ENCODE measurements around the gene RAB3A. TPM values are rescaled to one million over a fixed set of nuclear protein-coding genes. Genes with fewer than 3 reads are reported as not detected.
"Not testable (repeated sequence)": the region's sequence is repeated elsewhere in the genome, so short reads cannot be mapped to it uniquely, and the experiment has no call there.

The RAB3A gene
- total RNA-seq, 1 donor from 2014 or later, result 5.6 TPM

GRCh38 chr19:18159810-18160209 lies 44.0 kb downstream of the RAB3A start:
- intact Hi-C loops (cut with DNase I), result no loop called here
- no peaks in the 10 kb centered on the region for H3K9me3 ChIP-seq
- H3K27ac ChIP-seq, result no peak overlapping the region
- no peak for DNase-seq (ENCODE audit: extremely low spot score in 2 of 2)
- H3K27me3 ChIP-seq, result no peaks in the 10 kb centered on the region
- TF ChIP-seq CTCF (IDR thresholded peaks at IDR 0.05) (no peak), POLR2AphosphoS5 (IDR thresholded peaks at IDR 0.05; ENCODE audit: insufficient read depth in 1 of 2, low read depth in 1 of 2) (no peak)
- H3K4me3 ChIP-seq, result no peak overlapping the region
- H3K36me3 ChIP-seq, result peaks cover 0 to 24% of the 10 kb centered on the region in 2 donors
- peaks cover 53% of the 10 kb centered on the region for H3K4me1 ChIP-seq

- peaks cover 0 to 22% of the 10 kb centered on the region in 2 donors for H3K36me3 ChIP-seq
- H3K27me3 ChIP-seq; DNase-seq (ENCODE audit: extremely low spot score in 2 of 2); H3K9me3 ChIP-seq; H3K4me3 ChIP-seq; intact Hi-C loops (cut with DNase I); H3K27ac ChIP-seq: not testable (repeated sequence)
- H3K4me1 ChIP-seq, result peaks cover 59% of the 10 kb centered on the region
These were observed 44.7 kb downstream of the RAB3A start for GRCh38 chr19:18159059-18159616.

GRCh38 chr19:18158467-18158866 lies 45.4 kb downstream of the RAB3A start:
- intact Hi-C loops (cut with DNase I), result no loop called here
- no peaks in the 10 kb centered on the region for H3K9me3 ChIP-seq
- peaks cover 0 to 17% of the 10 kb centered on the region in 2 donors for H3K36me3 ChIP-seq
- H3K27me3 ChIP-seq, result no peaks in the 10 kb centered on the region
- peaks cover 66% of the 10 kb centered on the region for H3K4me1 ChIP-seq
- no peak overlapping the region for H3K4me3 ChIP-seq
- DNase-seq (ENCODE audit: extremely low spot score in 2 of 2), result no peak
- no peak for TF ChIP-seq POLR2A (IDR thresholded peaks at IDR 0.05)
- H3K27ac ChIP-seq, result peak overlapping the region; percentile 76

GRCh38 chr19:18157465-18158063 lies 46.3 kb downstream of the RAB3A start:
- no peak for TF ChIP-seq POLR2A (IDR thresholded peaks at IDR 0.05)
- no peak for TF ChIP-seq CTCF (IDR thresholded peaks at IDR 0.05)
- TF ChIP-seq POLR2AphosphoS5 (IDR thresholded peaks at IDR 0.05; ENCODE audit: insufficient read depth in 1 of 2, low read depth in 1 of 2), result peak in 1 of 2 donors; percentile 21
- Histone ChIP-seq H3K27ac (peak overlapping the region; percentile 76), H3K4me1 (peaks cover 67% of the 10 kb centered on the region), H3K4me3 (peak overlapping the region in 1 of 2 donors; percentile 16), H3K9me3 (no peaks in the 10 kb centered on the region), H3K27me3 (no peaks in the 10 kb centered on the region), H3K36me3 (peaks cover 0 to 8% of the 10 kb centered on the region in 2 donors)
- no peak for DNase-seq (ENCODE audit: extremely low spot score in 2 of 2)
- intact Hi-C loops (cut with DNase I), result no loop called here

- Histone ChIP-seq H3K4me1 (peaks cover 70% of the 10 kb centered on the region), H3K27ac (peak overlapping the region; percentile 76), H3K4me3 (peak overlapping the region in 1 of 2 donors; percentile 16), H3K36me3 (peaks cover 0 to 2% of the 10 kb centered on the region in 2 donors), H3K9me3 (no peaks in the 10 kb centered on the region), H3K27me3 (no peaks in the 10 kb centered on the region)
- intact Hi-C loops (cut with DNase I), result no loop called here
- no peak for DNase-seq (ENCODE audit: extremely low spot score in 2 of 2)
- TF ChIP-seq CTCF (IDR thresholded peaks at IDR 0.05) (no peak), POLR2AphosphoS5 (IDR thresholded peaks at IDR 0.05; ENCODE audit: insufficient read depth in 1 of 2, low read depth in 1 of 2) (peak; percentile 30 to 45), POLR2A (IDR thresholded peaks at IDR 0.05) (no peak)
These were observed 46.9 kb downstream of the RAB3A start for GRCh38 chr19:18156841-18157464.

- intact Hi-C loops (cut with DNase I), result no loop called here
- no peaks in the 10 kb centered on the region for H3K27me3 ChIP-seq
- no peaks in the 10 kb centered on the region for H3K9me3 ChIP-seq
- no peak overlapping the region for H3K4me3 ChIP-seq
- peaks cover 70% of the 10 kb centered on the region for H3K4me1 ChIP-seq
- no peaks in the 10 kb centered on the region for H3K36me3 ChIP-seq
- DNase-seq (ENCODE audit: extremely low spot score in 2 of 2), result no peak
- H3K27ac ChIP-seq, result peak overlapping the region; percentile 76
- TF ChIP-seq POLR2A (IDR thresholded peaks at IDR 0.05), result no peak
- no peak for TF ChIP-seq CTCF (IDR thresholded peaks at IDR 0.05)
- TF ChIP-seq POLR2AphosphoS5 (IDR thresholded peaks at IDR 0.05; ENCODE audit: insufficient read depth in 1 of 2, low read depth in 1 of 2), result no peak
These were observed 47.6 kb downstream of the RAB3A start for GRCh38 chr19:18156268-18156667.

Data from vagina (tissue), 2 donors.